GM12878 (cell line): ENCODE results near the gene GDAP2. TPM values are rescaled to one million over a fixed set of nuclear protein-coding genes. Genes with fewer than 3 reads are reported as not detected.

Experiments used
- BHLHE40 ChIP-seq, 2 experiments: fragments of 450-650 bp in 1 of 2; IDR thresholded peaks; 2 replicates each; pipeline ENCODE4 v1.6.1; 2011 to 2017; ENCODE audit warnings: low read depth in 2 of 2, borderline replicate concordance in 1 of 2, improper control_type of control experiment in 1 of 2, low read length in 1 of 2, mild to moderate bottlenecking in 1 of 2
- FOXM1 ChIP-seq: IDR thresholded peaks from 2 replicates; pipeline ENCODE4 v1.6.1; 2012; ENCODE audit warnings: low read depth, mild to moderate bottlenecking, inconsistent platforms, low read length, moderate library complexity
- HDAC6 ChIP-seq: fragments of 200-600 bp; sonication (generic); IDR thresholded peaks from one replicate; pipeline ENCODE4 v1.8.0; 2017; ENCODE audit warnings: antibody characterized with exemption; ENCODE audit not compliant: unreplicated experiment
- IKZF1 ChIP-seq: fragments of 450-650 bp; conservative IDR thresholded peaks from 2 replicates; pipeline ENCODE4 v1.6.1; 2017; ENCODE audit warnings: antibody characterized with exemption, mild to moderate bottlenecking
- JUND ChIP-seq: IDR thresholded peaks from 2 replicates; pipeline ENCODE4 v1.6.1; 2012; ENCODE audit warnings: low read depth, mild to moderate bottlenecking, low read length, improper control_type of control experiment, moderate library complexity
- MEF2B ChIP-seq: fragments of 450-650 bp; IDR thresholded peaks from 2 replicates; pipeline ENCODE4 v1.6.1; 2018; ENCODE audit warnings: mild to moderate bottlenecking, moderate library complexity; ENCODE audit not compliant: partially characterized antibody, poor library complexity, severe bottlenecking
- NFXL1 ChIP-seq: fragments of 450-650 bp; IDR thresholded peaks from 2 replicates; pipeline ENCODE4 v1.6.1; 2017; ENCODE audit warnings: antibody characterized with exemption, mild to moderate bottlenecking, borderline replicate concordance
- ZNF384 ChIP-seq: IDR thresholded peaks from 2 replicates; pipeline ENCODE4 v1.6.1; 2012; ENCODE audit warnings: low read depth, mild to moderate bottlenecking, low read length, improper control_type of control experiment, borderline replicate concordance
- polyA plus RNA-seq, 11 experiments: library from polyadenylated mRNA; depleted of rRNA in 4 of 11; unstranded in 6 of 11; stranded (reverse) in 5 of 11; fragments of >200 nt; fragmentation: Nextera tagmentation in 4 of 11; fragmentation: Illumina TruSeq in 1 of 11; extraction: Ambion mirVana in 4 of 11; extraction: Trizol in 1 of 11; gene quantifications; 1 replicate in 1 of 11; 2 replicates in 10 of 11; pipeline versions ENCODE4 v1.2.1 to v1.2.3, GENCODE V29; 2011 to 2016; ENCODE audit warnings: inconsistent platforms in 2 of 11, missing spikeins in 2 of 11, low read depth in 1 of 11
- total RNA-seq, 4 experiments: library from RNA; depleted of rRNA in 3 of 4; stranded (reverse); fragments of >200 nt in 3 of 4; fragmentation: Illumina TruSeq in 1 of 4; extraction: Trizol in 1 of 4; gene quantifications; 2 replicates each; pipeline versions ENCODE4 v1.2.1 to v1.2.3, GENCODE V29; 2013 to 2021
- TF ChIP-seq, protein P1 (sequence below): fragments of 450-650 bp; IDR thresholded peaks from 2 replicates; pipeline ENCODE4 v1.6.1; 2014; ENCODE audit warnings: mild to moderate bottlenecking
- TF ChIP-seq, protein P2 (sequence below): IDR thresholded peaks from 2 replicates; pipeline ENCODE4 v1.6.1; 2012; ENCODE audit warnings: low read length, inconsistent platforms

The GDAP2 gene
- total and polyA plus RNA-seq, 10 of the 15 experiments (the other 5 are each of a cell fraction or from before 2014, with no cell fraction given) = 2.6 to 19.2 (median 11.4) TPM

DNA sequence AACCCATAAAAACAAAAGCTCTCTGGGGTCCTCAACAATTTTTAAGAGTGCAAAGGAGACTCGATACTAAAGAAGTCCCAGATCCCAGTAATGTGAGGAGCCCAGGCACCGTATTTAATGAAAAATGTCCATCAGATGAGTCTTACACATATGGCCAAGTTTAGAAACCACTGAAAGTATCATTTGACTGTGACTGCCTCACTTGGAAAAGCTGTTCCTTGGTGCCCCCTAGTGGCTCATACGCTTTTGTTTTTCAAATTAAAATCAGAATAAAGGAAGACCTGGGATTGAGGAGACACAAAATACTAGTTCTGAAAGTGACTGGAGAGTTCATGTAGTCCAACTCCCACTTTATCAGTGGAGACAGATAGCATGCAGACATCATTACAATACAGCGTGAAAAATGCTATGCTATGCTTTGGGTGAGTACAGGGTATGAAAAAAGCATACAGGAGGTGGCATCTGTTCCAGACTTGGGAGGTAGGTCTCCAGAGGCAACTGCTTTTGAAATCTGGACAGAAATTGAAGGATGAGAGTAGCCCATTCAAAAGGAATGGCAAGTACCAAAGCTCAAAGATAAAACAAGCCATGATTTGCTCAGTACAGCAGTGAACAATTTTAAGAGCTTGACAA lies 33.8 kb downstream of the GDAP2 start (continued):
- TF ChIP-seq ZNF384 = no peak
- peak; percentile 26; the same call in 1 of the 2 replicates for TF ChIP-seq IKZF1
- TF ChIP-seq HDAC6 = no peak
- peak; percentile 8 for TF ChIP-seq MEF2B
- 0 out of 4 replicates have a peak, but pooled peaks of 1 of the 2 experiments have one; percentile 20 for TF ChIP-seq BHLHE40 (IDR thresholded peaks at IDR 0.05; ENCODE audit: borderline replicate concordance in 1 of 2, low read depth in 2 of 2, low read length in 1 of 2)
- peak; percentile 70 for TF ChIP-seq JUND
- TF ChIP-seq FOXM1 = no peak
- no peak for TF ChIP-seq NFXL1
- TF ChIP-seq, protein P1, sequence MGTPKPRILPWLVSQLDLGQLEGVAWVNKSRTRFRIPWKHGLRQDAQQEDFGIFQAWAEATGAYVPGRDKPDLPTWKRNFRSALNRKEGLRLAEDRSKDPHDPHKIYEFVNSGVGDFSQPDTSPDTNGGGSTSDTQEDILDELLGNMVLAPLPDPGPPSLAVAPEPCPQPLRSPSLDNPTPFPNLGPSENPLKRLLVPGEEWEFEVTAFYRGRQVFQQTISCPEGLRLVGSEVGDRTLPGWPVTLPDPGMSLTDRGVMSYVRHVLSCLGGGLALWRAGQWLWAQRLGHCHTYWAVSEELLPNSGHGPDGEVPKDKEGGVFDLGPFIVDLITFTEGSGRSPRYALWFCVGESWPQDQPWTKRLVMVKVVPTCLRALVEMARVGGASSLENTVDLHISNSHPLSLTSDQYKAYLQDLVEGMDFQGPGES = no peak
- TF ChIP-seq, protein P2, sequence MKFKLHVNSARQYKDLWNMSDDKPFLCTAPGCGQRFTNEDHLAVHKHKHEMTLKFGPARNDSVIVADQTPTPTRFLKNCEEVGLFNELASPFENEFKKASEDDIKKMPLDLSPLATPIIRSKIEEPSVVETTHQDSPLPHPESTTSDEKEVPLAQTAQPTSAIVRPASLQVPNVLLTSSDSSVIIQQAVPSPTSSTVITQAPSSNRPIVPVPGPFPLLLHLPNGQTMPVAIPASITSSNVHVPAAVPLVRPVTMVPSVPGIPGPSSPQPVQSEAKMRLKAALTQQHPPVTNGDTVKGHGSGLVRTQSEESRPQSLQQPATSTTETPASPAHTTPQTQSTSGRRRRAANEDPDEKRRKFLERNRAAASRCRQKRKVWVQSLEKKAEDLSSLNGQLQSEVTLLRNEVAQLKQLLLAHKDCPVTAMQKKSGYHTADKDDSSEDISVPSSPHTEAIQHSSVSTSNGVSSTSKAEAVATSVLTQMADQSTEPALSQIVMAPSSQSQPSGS = no peak
